Suprapubic skin (tissue), 4 donors: ENCODE measurements around the gene ELAVL1. TPM values are rescaled to one million over a fixed set of nuclear protein-coding genes. Genes with fewer than 3 reads are reported as not detected.

ENCODE experiments used
- DNase-seq, 2 donors: peaks; one replicate each; pipeline ENCODE4 v3.0.0-alpha.2; 2019; ENCODE audit warnings: low spot score in 2 of 2
- H3K27ac ChIP-seq: fragments of 200-600 bp; sonication (generic); one replicate; pipeline ENCODE4 v1.5.1; 2019
- H3K27me3 ChIP-seq: fragments of 200-600 bp; sonication (generic); one replicate; pipeline ENCODE4 v1.5.1; 2019
- H3K36me3 ChIP-seq: fragments of 200-600 bp; sonication (generic); one replicate; pipeline ENCODE4 v1.5.1; 2019
- H3K4me1 ChIP-seq: fragments of 200-600 bp; sonication (generic); one replicate; pipeline ENCODE4 v1.5.1; 2019
- H3K4me3 ChIP-seq: fragments of 200-600 bp; sonication (generic); one replicate; pipeline ENCODE4 v1.5.1; 2019; ENCODE audit warnings: mild to moderate bottlenecking
- H3K9me3 ChIP-seq: fragments of 200-600 bp; sonication (generic); one replicate; pipeline ENCODE4 v1.5.1; 2019
- EP300 ChIP-seq: sonication (generic); formaldehyde crosslinking; IDR thresholded peaks from one replicate; pipeline ENCODE4 v1.6.1; 2017; ENCODE audit warnings: antibody characterized with exemption
- POLR2A ChIP-seq, 2 donors: fragments of 450-650 bp; IDR thresholded peaks; one replicate each; pipeline ENCODE4 v1.6.1; 2017; ENCODE audit warnings: antibody characterized with exemption in 2 of 2, mild to moderate bottlenecking in 2 of 2, moderate library complexity in 2 of 2
- POLR2AphosphoS5 ChIP-seq, 3 donors: sonication (generic); formaldehyde crosslinking; IDR thresholded peaks; one replicate each; pipeline ENCODE4 v1.6.1; 2017; ENCODE audit warnings: antibody characterized with exemption in 3 of 3
- WGBS: methylation state at CpG from one replicate; pipeline ENCODE4 v1.1.5; 2018; 5-methylcytosine and 5-hydroxymethylcytosine counted together
- total RNA-seq, 4 donors: library from RNA; depleted of rRNA; stranded (reverse); fragments of >200 nt; gene quantifications; one replicate each; pipeline ENCODE4 v1.1.0, GENCODE V29; 2016
- TF ChIP-seq, protein P1 (sequence below), 2 donors: fragments of 200-600 bp in 1 of 2; fragments of 450-650 bp in 1 of 2; sonication (generic) in 1 of 2; IDR thresholded peaks; one replicate each; pipeline ENCODE4 v1.5.1; 2016 to 2019; ENCODE audit warnings: antibody characterized with exemption in 2 of 2, mild to moderate bottlenecking in 1 of 2, moderate library complexity in 1 of 2

Gene ELAVL1
- total RNA-seq, 4 donors from 2014 or later: 32.4 to 38.2 (median 37.2) TPM

DNA sequence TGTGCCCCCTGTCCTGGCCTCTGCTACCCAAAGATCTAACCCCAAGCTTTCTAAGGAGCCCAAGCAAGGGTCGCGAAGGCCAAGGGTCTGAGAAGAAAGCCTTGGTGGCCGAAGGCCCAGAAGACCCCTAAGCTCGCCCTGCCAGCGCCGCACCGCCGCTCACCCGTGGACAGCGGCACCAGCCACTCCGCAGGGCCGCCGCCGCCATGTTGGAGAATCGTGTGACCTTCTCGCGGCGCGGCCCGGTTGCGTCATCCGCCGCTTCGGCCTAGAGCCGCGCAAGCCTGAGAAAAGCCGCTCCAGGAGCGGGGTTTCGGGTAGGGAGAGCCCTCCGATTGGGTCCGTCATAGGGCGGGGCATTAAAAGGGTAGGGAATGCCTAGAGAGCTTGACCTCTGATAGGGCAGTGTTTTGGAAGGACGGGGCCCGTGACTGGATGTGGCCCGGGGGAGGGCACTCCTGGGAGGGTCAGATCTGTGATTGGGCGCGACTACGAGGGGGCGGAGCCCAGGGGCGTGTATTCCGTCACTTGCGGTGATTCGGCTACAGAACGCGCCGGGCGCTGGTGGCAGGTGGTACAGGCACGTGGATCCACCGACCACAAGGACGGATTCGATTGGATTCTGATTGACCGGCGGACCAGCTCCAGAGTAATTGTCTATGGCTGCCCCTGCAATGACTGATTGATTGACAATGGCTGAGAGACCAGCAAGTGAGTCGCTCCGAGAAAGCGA lies 61.8 kb downstream of the ELAVL1 start, which contains the start of gene TIMM44:
TSS of gene TIMM44 (minus strand) at position 223 of the 733 bp plus-strand sequence. CDS start at position 208, 15 bp downstream.
- Histone ChIP-seq H3K9me3 (no peaks in the 10 kb centered on the region), H3K4me3 (peak within 1 kb of the TSS; percentile 81), H3K4me1 (peaks cover 24% of the 10 kb centered on the region), H3K27me3 (no peaks in the 10 kb centered on the region), H3K36me3 (peaks cover 25% of the 10 kb centered on the region), H3K27ac (peak within 1 kb of the TSS; percentile 95)
- WGBS: under 1% methylated on average over 39 of the region's 56 CpGs
- DNase-seq: peak; percentile 100
- TF ChIP-seq POLR2A (IDR thresholded peaks at IDR 0.05) (peak; percentile 76 to 78), POLR2AphosphoS5 (IDR thresholded peaks at IDR 0.05) (peak; percentile 90 to 98 (median 91))
- TF ChIP-seq, protein P1, sequence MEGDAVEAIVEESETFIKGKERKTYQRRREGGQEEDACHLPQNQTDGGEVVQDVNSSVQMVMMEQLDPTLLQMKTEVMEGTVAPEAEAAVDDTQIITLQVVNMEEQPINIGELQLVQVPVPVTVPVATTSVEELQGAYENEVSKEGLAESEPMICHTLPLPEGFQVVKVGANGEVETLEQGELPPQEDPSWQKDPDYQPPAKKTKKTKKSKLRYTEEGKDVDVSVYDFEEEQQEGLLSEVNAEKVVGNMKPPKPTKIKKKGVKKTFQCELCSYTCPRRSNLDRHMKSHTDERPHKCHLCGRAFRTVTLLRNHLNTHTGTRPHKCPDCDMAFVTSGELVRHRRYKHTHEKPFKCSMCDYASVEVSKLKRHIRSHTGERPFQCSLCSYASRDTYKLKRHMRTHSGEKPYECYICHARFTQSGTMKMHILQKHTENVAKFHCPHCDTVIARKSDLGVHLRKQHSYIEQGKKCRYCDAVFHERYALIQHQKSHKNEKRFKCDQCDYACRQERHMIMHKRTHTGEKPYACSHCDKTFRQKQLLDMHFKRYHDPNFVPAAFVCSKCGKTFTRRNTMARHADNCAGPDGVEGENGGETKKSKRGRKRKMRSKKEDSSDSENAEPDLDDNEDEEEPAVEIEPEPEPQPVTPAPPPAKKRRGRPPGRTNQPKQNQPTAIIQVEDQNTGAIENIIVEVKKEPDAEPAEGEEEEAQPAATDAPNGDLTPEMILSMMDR (IDR thresholded peaks at IDR 0.05): no peak

DNA sequence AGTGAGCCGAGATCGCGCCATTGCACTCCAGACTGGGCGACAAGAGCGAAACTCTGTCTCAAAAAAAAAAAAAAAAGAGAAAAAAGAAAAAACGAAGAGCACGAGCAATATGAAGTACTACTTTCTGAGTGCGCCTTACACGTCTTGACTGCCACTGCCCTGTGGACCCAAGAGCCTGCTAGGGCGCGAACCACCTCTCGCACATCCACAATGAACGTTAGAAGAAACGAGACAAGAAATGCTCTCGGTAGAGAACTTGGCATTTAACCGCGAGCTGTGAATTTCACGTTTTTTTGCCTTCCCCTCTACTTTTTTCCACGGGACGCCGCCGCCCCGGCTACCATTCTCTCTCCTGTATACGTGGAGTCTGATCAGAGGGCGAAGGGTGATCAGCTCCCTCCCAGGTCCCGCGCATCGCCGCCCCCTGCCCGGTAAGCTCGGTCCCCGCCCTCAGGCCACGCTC lies 62.4 kb downstream of the ELAVL1 start:
- Histone ChIP-seq H3K27me3 (no peaks in the 10 kb centered on the region), H3K36me3 (peaks cover 30% of the 10 kb centered on the region), H3K4me1 (peaks cover 24% of the 10 kb centered on the region), H3K27ac (peak overlapping the region; percentile 95), H3K9me3 (no peaks in the 10 kb centered on the region), H3K4me3 (peak overlapping the region; percentile 81)
- 4% methylated on average over 33 of the region's 33 CpGs for WGBS
- peak in 1 of 2 donors; percentile 80 for DNase-seq
- TF ChIP-seq POLR2A (IDR thresholded peaks at IDR 0.05) (no peak), POLR2AphosphoS5 (IDR thresholded peaks at IDR 0.05) (no peak), EP300 (no peak)
- TF ChIP-seq, protein P1 (IDR thresholded peaks at IDR 0.05): no peak

DNA sequence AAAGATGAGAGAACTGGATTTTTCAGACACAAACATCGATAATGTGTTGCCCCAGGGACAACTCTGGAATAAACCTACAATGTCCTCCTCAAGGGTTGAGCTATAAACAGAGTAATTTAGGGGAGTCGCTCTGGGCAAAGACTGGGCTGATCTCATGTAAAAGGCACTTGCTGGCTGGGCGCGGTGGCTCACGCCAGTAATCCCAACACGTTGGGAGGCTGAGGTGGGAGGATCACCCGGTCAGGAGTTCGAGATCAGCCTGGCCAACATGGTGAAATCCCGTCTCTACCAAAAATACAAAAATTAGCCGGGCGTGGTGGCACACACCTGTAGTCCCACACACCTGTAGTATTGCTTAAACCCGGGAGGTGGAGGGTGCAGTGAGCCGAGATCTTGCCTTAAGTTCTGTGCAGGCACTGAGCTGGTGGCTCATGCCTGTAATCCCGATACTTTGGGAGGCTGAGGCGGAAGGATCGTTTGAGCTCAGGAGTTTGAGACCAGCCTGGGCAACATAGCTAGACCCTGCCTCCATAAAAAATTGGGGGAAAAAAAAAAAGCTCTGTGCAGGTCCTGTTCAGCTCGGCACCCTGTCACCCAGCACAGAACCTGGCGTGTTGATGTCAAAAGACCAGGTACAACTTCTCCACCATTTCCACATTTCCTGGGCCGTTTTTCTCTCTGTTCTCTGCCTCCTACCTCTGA lies 63.4 kb downstream of the ELAVL1 start:
- Histone ChIP-seq H3K4me3 (peak overlapping the region; percentile 81), H3K36me3 (peaks cover 39% of the 10 kb centered on the region), H3K9me3 (no peaks in the 10 kb centered on the region), H3K4me1 (peaks cover 24% of the 10 kb centered on the region), H3K27me3 (no peaks in the 10 kb centered on the region), H3K27ac (no peak overlapping the region)
- 84% methylated on average over 19 of the region's 19 CpGs for WGBS
- DNase-seq: no peak
- TF ChIP-seq, protein P1 (IDR thresholded peaks at IDR 0.05): no peak
- TF ChIP-seq EP300 (no peak), POLR2AphosphoS5 (IDR thresholded peaks at IDR 0.05) (no peak), POLR2A (IDR thresholded peaks at IDR 0.05) (no peak)

DNA sequence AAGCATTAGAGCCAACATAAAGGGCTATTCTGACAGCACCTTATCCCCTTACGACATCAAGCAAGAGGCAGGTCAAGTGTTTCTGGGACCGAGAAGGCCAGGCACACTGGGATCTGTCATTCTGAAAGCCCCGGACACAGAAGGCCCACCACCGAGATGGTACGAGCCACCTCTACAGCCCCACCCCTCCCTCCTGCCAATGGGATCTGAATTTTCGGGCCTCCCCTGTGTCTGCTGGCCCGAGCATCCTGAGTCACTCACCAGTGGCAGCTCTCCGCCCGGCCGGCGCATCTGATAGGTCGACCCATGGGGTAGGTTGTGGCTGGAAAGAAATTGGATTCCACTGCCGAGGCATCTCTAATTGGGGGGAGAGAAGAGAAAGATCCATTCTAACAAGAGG lies 64.6 kb downstream of the ELAVL1 start:
- Histone ChIP-seq H3K36me3 (peaks cover 51% of the 10 kb centered on the region), H3K27ac (no peak overlapping the region)
- WGBS: 95% methylated on average over 9 of the region's 13 CpGs

More for the DNA sequence above, 64.6 kb downstream of the ELAVL1 start:
- TF ChIP-seq, protein P1 (IDR thresholded peaks at IDR 0.05): no peak
- H3K4me1 ChIP-seq: peaks cover 24% of the 10 kb centered on the region
- H3K4me3 ChIP-seq: no peak overlapping the region
- no peaks in the 10 kb centered on the region for H3K27me3 ChIP-seq
- H3K9me3 ChIP-seq: no peaks in the 10 kb centered on the region
- DNase-seq: no peak
